ENCODE results near the gene TASOR2. TPM values are rescaled to one million over a fixed set of nuclear protein-coding genes. Genes with fewer than 3 reads are reported as not detected.

Gene TASOR2
- total RNA-seq (10 to 100 TPM; 58.3 to 87.9 (median 72.6) TPM), polyA plus RNA-seq (10 to 100 TPM in 2 of 3 donors, 1 to 10 TPM in 1; 9.5 to 11.3 (median 10.1) TPM)
- long read RNA-seq, donor 1, result 0 reads
- long read RNA-seq, donor 2, partial matches to known transcripts, result 44 of 99 reads
- long read RNA-seq, donor 2, other reads (novel, unspliced or antisense), result 55 of 99 reads

- no peaks in the 10 kb centered on the region for H3K27me3 ChIP-seq (replicated peaks in 1 of 7)
- peak; percentile 99 for DNase-seq
- peaks cover 23 to 49% (median 44%) of the 10 kb centered on the region in 6 donors for H3K4me1 ChIP-seq
- intact Hi-C loops (cut with DNase I; ENCODE audit: low total_unique reads), result loop anchor here (10.0 kb wide), 2 partner anchors 130 to 190 kb away; partner anchors contain the start of gene GDI2
- 1 to 2% (median 1%) methylated on average over 45 to 54 of the region's 54 CpGs for WGBS, 5 donors
- peak within 1 kb of the TSS; percentile 90 to 97 (median 94) for H3K27ac ChIP-seq
- no peaks in the 10 kb centered on the region for H3K9me3 ChIP-seq
- no peaks in the 10 kb centered on the region for H3K36me3 ChIP-seq
- peak within 1 kb of the TSS; percentile 95 to 100 (median 98) for H3K4me3 ChIP-seq
- TF ChIP-seq CTCF (IDR thresholded peaks at IDR 0.05 in 8 of 11, conservative IDR thresholded peaks at IDR 0.05 in 3 of 11) (peak in 1 of 11 experiments; percentile 32), POLR2A (IDR thresholded peaks at IDR 0.05) (no peak), POLR2AphosphoS5 (IDR thresholded peaks at IDR 0.05) (peak; percentile 93 to 95 (median 94))
Measured at GRCh38 chr10:5684318-5684970, at the start of gene TASOR2. TASOR2 (plus strand) TSS chr10:5684838; CDS start chr10:5720643, 35,805 bp downstream.

- no peak overlapping the region for H3K27ac ChIP-seq
- peaks cover 0 to 14% (median 5%) of the 10 kb centered on the region in 6 donors for H3K4me1 ChIP-seq
- no peaks in the 10 kb centered on the region for H3K27me3 ChIP-seq (replicated peaks in 1 of 7)
- intact Hi-C loops (cut with DNase I; ENCODE audit: low total_unique reads), result no loop called here
- TF ChIP-seq POLR2AphosphoS5 (IDR thresholded peaks at IDR 0.05) (no peak), CTCF (IDR thresholded peaks at IDR 0.05 in 8 of 11, conservative IDR thresholded peaks at IDR 0.05 in 3 of 11) (no peak), POLR2A (IDR thresholded peaks at IDR 0.05) (no peak)
- WGBS, 5 donors, result 79 to 91% (median 87%) methylated on average over 7 of the region's 7 CpGs
- H3K36me3 ChIP-seq, result peaks cover 0 to 18% (median 13%) of the 10 kb centered on the region in 6 donors
- no peak overlapping the region for H3K4me3 ChIP-seq
- no peak for DNase-seq
- H3K9me3 ChIP-seq, result no peaks in the 10 kb centered on the region
Measured at GRCh38 chr10:5634918-5635317, 49.7 kb upstream of the TASOR2 start.

- Histone ChIP-seq H3K27me3 (replicated peaks in 1 of 7) (no peaks in the 10 kb centered on the region), H3K36me3 (peaks cover 0 to 47% (median 29%) of the 10 kb centered on the region in 6 donors), H3K4me3 (no peak overlapping the region), H3K9me3 (no peaks in the 10 kb centered on the region), H3K27ac (no peak overlapping the region), H3K4me1 (peaks cover 0 to 8% (median 2%) of the 10 kb centered on the region in 6 donors)
- intact Hi-C loops (cut with DNase I; ENCODE audit: low total_unique reads), result no loop called here
- 87 to 93% (median 92%) methylated on average over 8 to 10 of the region's 10 CpGs for WGBS, 5 donors
- DNase-seq, result peak; percentile 44
- TF ChIP-seq CTCF (IDR thresholded peaks at IDR 0.05 in 8 of 11, conservative IDR thresholded peaks at IDR 0.05 in 3 of 11), result no peak
- no peak for TF ChIP-seq POLR2AphosphoS5 (IDR thresholded peaks at IDR 0.05)
- no peak for TF ChIP-seq POLR2A (IDR thresholded peaks at IDR 0.05)
Measured at GRCh38 chr10:5638494-5638893, 46.1 kb upstream of the TASOR2 start.

- Histone ChIP-seq H3K27me3 (replicated peaks in 1 of 7) (no peaks in the 10 kb centered on the region), H3K4me1 (peaks cover 0 to 13% (median 5%) of the 10 kb centered on the region in 6 donors), H3K4me3 (no peak overlapping the region), H3K27ac (no peak overlapping the region), H3K9me3 (no peaks in the 10 kb centered on the region), H3K36me3 (peaks cover 0 to 52% (median 29%) of the 10 kb centered on the region in 6 donors)
- intact Hi-C loops (cut with DNase I; ENCODE audit: low total_unique reads), result no loop called here
- no peak for TF ChIP-seq POLR2AphosphoS5 (IDR thresholded peaks at IDR 0.05)
- TF ChIP-seq CTCF (IDR thresholded peaks at IDR 0.05 in 8 of 11, conservative IDR thresholded peaks at IDR 0.05 in 3 of 11), result no peak
- no peak for TF ChIP-seq POLR2A (IDR thresholded peaks at IDR 0.05)
- DNase-seq, result peak; percentile 48
- WGBS, 5 donors, result 95 to 98% (median 97%) methylated on average over 17 of the region's 17 CpGs
Measured at GRCh38 chr10:5639066-5639465, 45.6 kb upstream of the TASOR2 start.

Data from spleen (tissue), 13 donors.